Measurements from ENCODE around the gene MAP7D2. TPM values are rescaled to one million over a fixed set of nuclear protein-coding genes. Genes with fewer than 3 reads are reported as not detected.

Gene MAP7D2
- total RNA-seq, 1 experiment from 2014 or later = 0.03 TPM

DNA sequence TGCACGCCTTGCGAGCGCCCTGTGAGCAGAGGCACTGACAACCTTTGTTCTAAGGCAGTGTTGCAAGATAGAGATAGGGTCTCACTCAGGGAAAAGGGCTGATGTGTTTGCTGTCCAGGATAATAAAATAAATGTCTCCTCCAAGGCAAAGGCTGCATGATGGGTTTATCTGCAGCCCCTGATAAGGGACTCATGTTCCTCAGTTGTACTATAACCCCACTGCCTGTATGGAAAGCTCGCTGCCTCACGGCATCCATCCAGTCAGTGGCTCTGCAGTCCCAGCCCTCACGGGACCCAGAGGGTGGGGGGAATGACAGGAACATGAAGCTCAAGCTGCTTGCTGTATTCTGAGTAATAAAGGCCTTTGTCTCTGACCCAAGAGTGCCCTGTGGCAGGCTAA is 148.4 kb downstream of the MAP7D2 start:
- DNase-seq (ENCODE audit: low spot score) = no peak

DNA sequence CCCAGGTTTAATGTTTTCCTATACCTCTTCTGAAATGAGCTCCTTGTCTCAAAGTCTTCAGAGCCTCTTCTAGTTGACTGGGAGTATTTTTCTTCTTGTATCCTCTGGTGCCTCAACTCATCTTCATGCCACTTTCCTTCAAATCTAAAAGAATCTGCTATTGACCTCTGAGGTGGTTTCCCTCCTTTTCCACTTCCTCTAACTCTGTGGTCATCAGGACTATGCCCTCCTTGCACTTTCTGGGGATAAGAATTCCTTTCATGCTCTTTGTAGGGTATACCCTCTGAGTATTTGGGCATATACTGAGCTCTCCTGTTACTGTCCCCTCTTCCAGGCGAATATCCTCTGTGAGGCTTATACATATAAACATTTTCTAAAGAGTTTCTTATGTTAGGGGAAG is 150.7 kb downstream of the MAP7D2 start:
- DNase-seq (ENCODE audit: low spot score) = no peak

DNA sequence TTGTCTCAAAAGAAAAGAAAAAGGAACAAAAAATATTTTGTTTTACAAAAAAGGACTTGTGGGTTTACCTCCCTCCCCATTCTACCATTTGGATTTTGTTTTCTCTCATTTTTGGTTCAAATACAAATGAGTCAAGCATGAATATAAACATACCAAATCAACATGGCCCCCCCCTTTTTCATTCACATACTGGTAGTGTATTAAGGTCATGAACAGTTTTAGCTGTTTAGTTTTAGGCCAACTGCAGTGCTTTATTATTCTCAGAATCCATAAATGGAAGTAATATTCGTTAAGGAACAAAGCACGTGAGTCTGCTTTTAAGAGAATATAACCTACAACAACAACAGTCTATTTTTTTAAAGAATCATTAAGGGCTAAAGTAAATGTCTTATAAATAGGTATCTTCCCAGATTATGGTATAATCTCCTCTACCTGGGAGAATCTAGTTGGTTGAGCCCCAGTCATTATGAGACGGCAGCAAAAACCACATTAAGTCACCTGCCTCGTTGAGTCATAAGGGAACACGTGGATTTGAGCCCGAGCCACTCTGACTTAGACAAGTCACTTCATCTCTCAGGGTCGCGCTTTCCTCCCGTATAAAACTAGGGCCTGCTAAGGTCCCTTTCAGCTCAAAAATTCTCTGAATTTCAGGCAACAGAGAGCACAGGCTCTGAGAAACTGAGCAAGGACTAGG is 152.5 kb downstream of the MAP7D2 start:
- peak; percentile 60 for DNase-seq (ENCODE audit: low spot score)

DNA sequence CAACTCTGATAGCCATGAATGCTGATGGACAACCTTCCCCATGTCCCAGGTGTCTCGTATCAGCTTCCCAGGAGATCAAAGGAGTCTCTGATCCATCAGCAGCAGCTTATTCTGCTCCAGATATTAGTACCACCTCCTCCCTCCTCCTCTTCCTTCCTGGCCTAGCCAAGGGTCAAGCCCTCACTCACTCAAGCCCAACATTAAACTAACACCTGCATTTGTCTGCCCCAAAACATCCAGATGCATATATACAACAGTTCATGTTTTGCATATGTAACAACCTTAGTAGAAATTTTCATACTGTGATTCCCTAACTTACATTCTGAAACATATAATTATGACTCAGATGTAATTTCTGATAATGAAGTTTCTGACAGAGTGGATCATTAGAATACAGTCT is 155.8 kb downstream of the MAP7D2 start:
- no peak for DNase-seq (ENCODE audit: low spot score)

DNA sequence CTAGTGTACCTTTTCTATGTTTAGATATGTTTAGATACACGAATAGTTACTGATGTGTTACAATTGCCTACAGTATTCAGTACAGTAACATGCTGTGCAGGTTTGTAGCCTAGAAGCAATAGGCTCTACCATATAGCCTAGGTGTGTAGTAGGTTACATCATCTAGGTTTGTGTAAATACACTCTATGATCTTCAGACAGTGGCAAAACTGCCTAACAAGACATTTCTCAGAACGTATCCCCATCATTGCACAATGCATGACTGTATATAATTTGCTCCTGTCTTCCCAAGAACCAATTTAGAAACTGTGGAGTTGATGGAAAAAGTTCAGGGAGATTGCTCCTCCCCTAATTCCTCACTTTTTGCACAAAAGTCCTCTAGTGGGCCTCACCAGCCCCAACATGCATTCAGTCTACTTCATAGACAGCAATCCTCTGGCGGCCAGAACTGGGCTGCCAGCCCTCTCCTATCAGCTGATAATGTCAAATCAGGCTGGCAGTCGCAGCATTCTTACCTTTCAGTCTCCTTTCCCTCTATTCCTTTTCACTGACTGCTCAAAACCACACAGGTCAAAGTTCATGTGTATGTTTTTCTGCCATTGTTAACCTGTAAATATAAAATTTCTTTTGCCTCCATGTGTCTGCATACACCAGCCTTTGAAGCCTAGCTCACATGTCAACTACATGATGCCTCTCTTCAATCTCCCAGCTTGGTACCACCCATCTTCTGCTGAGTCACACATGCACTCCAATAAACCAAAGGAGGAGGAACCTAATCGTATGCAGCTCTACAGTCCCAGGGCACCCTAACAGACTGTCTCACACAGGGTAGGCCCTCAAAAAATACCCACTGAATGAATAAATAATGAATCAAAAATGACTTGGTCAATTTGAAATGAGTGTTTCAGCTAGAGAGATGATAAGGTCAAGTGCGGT is 157.9 kb downstream of the MAP7D2 start:
- DNase-seq (ENCODE audit: low spot score) = peak; percentile 22

DNA sequence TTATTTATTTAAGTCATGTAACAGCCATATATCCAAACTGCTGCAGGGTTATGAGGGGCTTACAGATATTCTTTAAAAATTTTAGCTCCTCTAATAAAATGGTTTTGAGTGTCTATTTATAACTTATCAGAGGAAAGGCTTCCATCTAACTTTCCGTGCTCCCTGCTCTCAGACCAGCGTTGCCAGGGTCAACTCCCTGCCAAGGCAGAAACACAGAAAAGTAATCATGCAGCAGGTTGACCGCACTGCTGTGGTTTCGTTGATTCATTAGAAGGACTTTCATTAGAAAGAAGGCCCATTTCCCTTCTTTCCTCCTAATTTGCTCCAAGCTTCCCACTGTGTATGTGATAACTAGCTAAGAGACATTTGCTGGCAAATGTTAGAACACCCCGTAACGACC is 159.8 kb downstream of the MAP7D2 start:
- DNase-seq (ENCODE audit: low spot score) = no peak

Other genes starting within 250 kb of the MAP7D2 start
- 48.2 and 60.9 TPM in 2 replicates for gene SH3KBP1, start 229.3 kb downstream of the MAP7D2 start, total RNA-seq (2014; rRNA removed; shearing (Covaris generic))
- gene BCLAF3, start 125.8 kb downstream of the MAP7D2 start, total RNA-seq (2014; rRNA removed; shearing (Covaris generic)) = 7.0 and 8.3 TPM in 2 replicates
- gene EIF1AX, start 24.9 kb upstream of the MAP7D2 start, total RNA-seq (2014; rRNA removed; shearing (Covaris generic)) = 100 and 129 TPM in 2 replicates
- 56.4 and 62.5 TPM in 2 replicates for gene RPS6KA3, start 150.0 kb upstream of the MAP7D2 start, total RNA-seq (2014; rRNA removed; shearing (Covaris generic))

Measured in A172 (cell line).